A549 (cell line): ENCODE results near the gene PSD. TPM values are rescaled to one million over a fixed set of nuclear protein-coding genes. Genes with fewer than 3 reads are reported as not detected.

Source experiments
- ATAC-seq, 2 experiments: fragments of 200-7000 bp in 1 of 2; fragments of >200 bp in 1 of 2; cut with Nextera tagmentation in 1 of 2; cut with Tn5 transposase in 1 of 2; 3 replicates each; pipeline versions ENCODE4 v1.8.0 to v1.9.1; 2018 to 2020; ENCODE audit warnings: mild to moderate bottlenecking in 1 of 2, moderate library complexity in 1 of 2
- CTCF ChIA-PET: fragments of 300-600 bp; sonication (Branson Sonifier 250); formaldehyde crosslinking; extraction: SDS; loops from one replicate; lab custom pipeline; 2021; ENCODE audit warnings: antibody characterized with exemption, inconsistent platforms; lab: Yijun Ruan, JAX
- POLR2A ChIA-PET: fragments of 350-600 bp; formaldehyde crosslinking; extraction: SDS; loops from one replicate; lab custom pipeline; 2021; ENCODE audit warnings: antibody characterized with exemption, inconsistent platforms; lab: Yijun Ruan, JAX
- DNase-seq, 2 experiments: peaks; one replicate each; pipeline versions ENCODE4 v3.0.0 to v3.0.0-alpha.2; 2011 to 2016; ENCODE audit warnings: low read depth in 1 of 2, low spot score in 1 of 2
- FAIRE-seq: peaks from 2 replicates; lab custom pipeline; 2011; peaks lifted over from hg19 to GRCh38; lab: Jason Lieb, UNC
- H3K27ac ChIP-seq, 2 experiments: fragments of >200 bp; sonication (Bioruptor Twin); formaldehyde crosslinking; 3 replicates each; pipeline ENCODE4 v1.5.1; 2016 to 2017
- H3K4me1 ChIP-seq: fragments of >200 bp; sonication (Bioruptor Twin); formaldehyde crosslinking; 3 replicates; pipeline ENCODE4 v1.6.1; 2016
- H3K4me2 ChIP-seq: fragments of >200 bp; sonication (Bioruptor Twin); formaldehyde crosslinking; 3 replicates; pipeline ENCODE4 v1.6.1; 2016
- H3K4me3 ChIP-seq: fragments of >200 bp; sonication (Bioruptor Twin); formaldehyde crosslinking; 3 replicates; pipeline ENCODE4 v1.5.1; 2016
- H3K9me3 ChIP-seq: fragments of >200 bp; sonication (Bioruptor Twin); formaldehyde crosslinking; 3 replicates; pipeline ENCODE4 v1.6.1; 2016
- CBX2 ChIP-seq: fragments of 200-600 bp; sonication (generic); IDR thresholded peaks from 2 replicates; pipeline ENCODE4 v1.6.1; 2016; ENCODE audit warnings: low read depth, mild to moderate bottlenecking, borderline replicate concordance
- CEBPB ChIP-seq, 2 experiments: fragments of >200 bp in 1 of 2; sonication (Bioruptor Twin) in 1 of 2; formaldehyde crosslinking in 1 of 2; IDR thresholded peaks; 2 replicates each; pipeline ENCODE4 v1.6.1; 2012 to 2016
- CHD2 ChIP-seq: fragments of 150-350 bp; IDR thresholded peaks from 2 replicates; pipeline ENCODE4 v1.6.1; 2014; ENCODE audit warnings: low read length; ENCODE audit not compliant: partially characterized antibody
- CHD4 ChIP-seq: fragments of 200-600 bp; sonication (generic); IDR thresholded peaks from 2 replicates; pipeline ENCODE4 v1.6.1; 2016; ENCODE audit warnings: antibody characterized with exemption, mild to moderate bottlenecking, borderline replicate concordance
- CTCF ChIP-seq: fragments of >200 bp; sonication (Bioruptor Twin); formaldehyde crosslinking; IDR thresholded peaks from 3 replicates; pipeline ENCODE4 v1.5.1; 2016
- E2F6 ChIP-seq: IDR thresholded peaks from 2 replicates; pipeline ENCODE4 v1.6.1; 2012; ENCODE audit warnings: low read depth, borderline replicate concordance
- EHF ChIP-seq: fragments of 250-450 bp; sonication (Bioruptor Pico); IDR thresholded peaks from 2 replicates; pipeline ENCODE4 v1.5.0; 2020; ENCODE audit warnings: mild to moderate bottlenecking
- EHMT2 ChIP-seq: fragments of 200-600 bp; sonication (generic); IDR thresholded peaks from 2 replicates; pipeline ENCODE4 v1.6.1; 2016; ENCODE audit warnings: antibody characterized with exemption, low read depth, mild to moderate bottlenecking, moderate library complexity
- ELK1 ChIP-seq: fragments of 150-350 bp; IDR thresholded peaks from 2 replicates; pipeline ENCODE4 v1.6.1; 2014; ENCODE audit warnings: low read depth, mild to moderate bottlenecking, low read length
- EP300 ChIP-seq, 2 experiments: fragments of >200 bp; sonication (Bioruptor Twin); formaldehyde crosslinking; IDR thresholded peaks; 2 replicates in 1 of 2; 3 replicates in 1 of 2; pipeline ENCODE4 v1.6.1; 2016 to 2017
- FOXS1 ChIP-seq: fragments of 250-450 bp; sonication (Bioruptor Pico); IDR thresholded peaks from 2 replicates; pipeline ENCODE4 v1.5.0; 2020; ENCODE audit warnings: mild to moderate bottlenecking, moderate library complexity
- GATA3 ChIP-seq: IDR thresholded peaks from 2 replicates; pipeline ENCODE4 v1.6.1; 2012; ENCODE audit warnings: borderline replicate concordance
- HMGXB4 ChIP-seq: fragments of 250-450 bp; sonication (Bioruptor Pico); IDR thresholded peaks from 2 replicates; pipeline ENCODE4 v1.5.0; 2021; ENCODE audit warnings: mild to moderate bottlenecking, moderate library complexity, borderline replicate concordance
- HOXA7 ChIP-seq: fragments of 250-450 bp; sonication (Bioruptor Pico); IDR thresholded peaks from 2 replicates; pipeline ENCODE4 v1.5.0; 2020; ENCODE audit warnings: mild to moderate bottlenecking, moderate library complexity
- JUN ChIP-seq, 2 experiments: fragments of >200 bp; sonication (Bioruptor Twin); formaldehyde crosslinking; IDR thresholded peaks; 2 replicates in 1 of 2; 3 replicates in 1 of 2; pipeline ENCODE4 v1.6.1; 2016 to 2017
- MAFK ChIP-seq: fragments of 450-650 bp; IDR thresholded peaks from 2 replicates; pipeline ENCODE4 v1.6.1; 2014; ENCODE audit not compliant: partially characterized antibody
- MYC ChIP-seq: IDR thresholded peaks from 2 replicates; pipeline ENCODE4 v1.6.1; 2012; ENCODE audit warnings: mild to moderate bottlenecking, inconsistent platforms, low read length, improper control_type of control experiment, borderline replicate concordance
- PHF8 ChIP-seq: fragments of 200-600 bp; sonication (generic); IDR thresholded peaks from 2 replicates; pipeline ENCODE4 v1.6.1; 2016; ENCODE audit warnings: low read depth, mild to moderate bottlenecking, antibody characterized with exemption, moderate library complexity, borderline replicate concordance
- POLR2AphosphoS2 ChIP-seq: conservative IDR thresholded peaks from 2 replicates; pipeline ENCODE4 v1.6.1; 2012; ENCODE audit warnings: low read length, improper control_type of control experiment, inconsistent platforms
- SMC3 ChIP-seq: fragments of >200 bp; sonication (Bioruptor Twin); formaldehyde crosslinking; IDR thresholded peaks from 3 replicates; pipeline ENCODE4 v1.6.1; 2018; ENCODE audit warnings: inconsistent platforms
- ZC3H11A ChIP-seq: fragments of 450-650 bp; IDR thresholded peaks from 2 replicates; pipeline ENCODE4 v1.6.1; 2014; ENCODE audit warnings: antibody characterized with exemption, mild to moderate bottlenecking
- WGBS: methylation state at CpG from one replicate; pipeline ENCODE4 v1.1.6; 2017; ENCODE audit errors: missing lambda C conversion rate; 5-methylcytosine and 5-hydroxymethylcytosine counted together
- polyA plus RNA-seq, 4 experiments: library from polyadenylated mRNA; depleted of rRNA in 3 of 4; stranded (reverse); fragments of >200 nt; fragmentation: RNase III in 1 of 4; extraction: RNeasy Plus Mini Kit Qiagen cat#74134 plus additional on column Dnase treatment in 1 of 4; gene quantifications; 2 replicates in 3 of 4; 3 replicates in 1 of 4; pipeline ENCODE4 v1.2.3, GENCODE V29; 2011 to 2017
- TF ChIP-seq, protein P1 (sequence below): fragments of >200 bp; sonication (Bioruptor Twin); formaldehyde crosslinking; IDR thresholded peaks from 2 replicates; pipeline ENCODE4 v1.6.1; 2016

The PSD gene
- polyA plus RNA-seq, 2 of the 4 experiments (the other 2 are of a cell fraction) = 0.14 to 0.75 TPM

DNA sequence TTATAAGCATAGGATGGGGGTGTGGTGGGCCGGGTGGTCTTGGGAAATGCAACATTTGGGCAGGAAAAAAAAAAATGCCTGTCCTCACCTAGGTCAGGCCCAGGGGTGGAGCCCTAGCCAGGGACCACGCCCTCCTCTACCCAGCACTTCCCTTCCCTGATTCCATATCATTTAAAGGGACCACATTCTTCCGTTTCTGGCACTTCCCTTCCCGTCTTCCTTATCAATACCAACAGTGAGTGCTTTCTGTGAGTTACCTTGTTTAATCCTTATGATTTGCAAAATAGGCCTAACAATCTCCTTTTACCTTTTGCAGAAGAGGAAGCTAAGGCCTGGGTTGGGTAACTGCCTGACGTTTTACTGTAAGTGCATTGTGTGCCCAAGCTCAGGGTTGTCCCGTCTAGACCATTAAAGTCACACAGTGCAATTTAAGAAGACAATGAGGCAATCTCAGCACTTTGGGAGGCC is 49.4 kb upstream of the PSD start:
- Histone ChIP-seq H3K4me3 (no peak overlapping the region), H3K4me1 (no peaks in the 10 kb centered on the region), H3K9me3 (no peaks in the 10 kb centered on the region), H3K4me2 (no peak overlapping the region), H3K27ac (no peak overlapping the region)
- POLR2A ChIA-PET = no interaction called here
- CTCF ChIA-PET = interaction anchor here (0.7 to 5.2 kb wide), 5 partner anchors 11 to 298 kb away, joined by 3 to 40 read pairs (median 4); partner anchors contain the start of gene CUEDC2
- peak in 1 of 2 experiments; percentile 34; a peak in 1 of 6 replicates for ATAC-seq
- DNase-seq = no peak
- 52% methylated on average over 6 of the region's 6 CpGs for WGBS
- TF ChIP-seq EHF (CRISPR knock-in tag) = no peak
- no peak for TF ChIP-seq CHD4
- no peak for TF ChIP-seq E2F6
- no peak for TF ChIP-seq SMC3
- no peak for TF ChIP-seq CHD2
- no peak for TF ChIP-seq CTCF
- TF ChIP-seq HOXA7 (CRISPR knock-in tag) = no peak
- FAIRE-seq = no peak

- POLR2A ChIA-PET = no interaction called here
- TF ChIP-seq CEBPB (IDR thresholded peaks at IDR 0.05) (no peak), JUN (IDR thresholded peaks at IDR 0.05) (no peak), GATA3 (no peak), POLR2AphosphoS2 (no peak), ZC3H11A (no peak), EHMT2 (no peak), ELK1 (no peak), MYC (no peak)
- TF ChIP-seq, protein P1, sequence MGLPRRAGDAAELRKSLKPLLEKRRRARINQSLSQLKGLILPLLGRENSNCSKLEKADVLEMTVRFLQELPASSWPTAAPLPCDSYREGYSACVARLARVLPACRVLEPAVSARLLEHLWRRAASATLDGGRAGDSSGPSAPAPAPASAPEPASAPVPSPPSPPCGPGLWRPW = no peak
Observed at GRCh38 chr10:102467318-102467717, 48.7 kb upstream of the PSD start.

DNA sequence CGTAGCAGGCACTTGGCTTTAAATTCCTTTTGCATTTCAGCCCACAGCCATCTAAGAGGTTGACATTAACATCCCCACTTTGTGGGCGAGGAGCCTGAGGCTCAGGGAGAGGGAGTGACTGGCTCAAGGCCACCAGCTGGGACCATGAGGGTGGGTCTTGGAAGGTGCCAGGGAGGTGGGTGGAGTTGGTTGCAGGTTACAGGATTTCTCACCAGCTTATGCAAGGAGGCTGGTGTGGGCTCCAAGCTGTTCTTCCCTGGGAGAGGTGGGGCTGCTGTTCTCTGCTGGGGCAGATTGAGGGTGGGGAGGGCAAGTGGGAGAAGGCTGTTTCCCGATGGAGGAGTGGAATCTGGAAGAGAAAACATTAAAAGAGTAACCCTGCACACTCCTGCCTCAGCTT is 46.9 kb upstream of the PSD start:
- no peak overlapping the region for H3K4me2 ChIP-seq
- no peak overlapping the region for H3K4me3 ChIP-seq
- 64% methylated on average over 3 of the region's 3 CpGs for WGBS
- H3K9me3 ChIP-seq = no peaks in the 10 kb centered on the region
- peaks cover 11% of the 10 kb centered on the region for H3K4me1 ChIP-seq
- DNase-seq (no peak), FAIRE-seq (no peak), ATAC-seq (no peak)
- TF ChIP-seq PHF8 = no peak
- no peak for TF ChIP-seq EP300 (IDR thresholded peaks at IDR 0.05)
- no peak for TF ChIP-seq MYC
- TF ChIP-seq HMGXB4 (CRISPR knock-in tag) = no peak
- TF ChIP-seq EHMT2 = no peak
- no peak for TF ChIP-seq JUN (IDR thresholded peaks at IDR 0.05)
- TF ChIP-seq MAFK = no peak
- TF ChIP-seq CBX2 = no peak
- no peak for TF ChIP-seq FOXS1 (CRISPR knock-in tag)
- H3K27ac ChIP-seq = no peak overlapping the region
- POLR2A ChIA-PET = interaction anchor here (0.8 kb wide), 1 partner anchor 15 kb away, joined by 4 read pairs; no protein-coding TSS in a partner anchor
- CTCF ChIA-PET = interaction anchor here (0.9 to 10.9 kb wide), 9 partner anchors 13 to 234 kb away, joined by 3 to 84 read pairs (median 5); partner anchors contain the start of gene C10orf95

More at GRCh38 chr10:102467318-102467717, 48.7 kb upstream of the PSD start:
- no peak for DNase-seq
- Histone ChIP-seq H3K9me3 (no peaks in the 10 kb centered on the region), H3K4me2 (no peak overlapping the region), H3K27ac (no peak overlapping the region), H3K4me1 (no peaks in the 10 kb centered on the region; the same call in 2 of the 3 replicates), H3K4me3 (no peak overlapping the region)
- CTCF ChIA-PET = interaction anchor here (1.6 to 5.2 kb wide), 3 partner anchors 12 to 45 kb away, joined by 4 to 40 read pairs (median 17); no protein-coding TSS in a partner anchor
- no peak for FAIRE-seq
- ATAC-seq = no peak
- WGBS = 79% methylated on average over 6 of the region's 6 CpGs
